Natural killer cell treated with Interleukin-12 subunit alpha and Interleukin-12 subunit beta and Interleukin-15 and Interleukin-18, amount 100 ng/mL, for 72 hours (primary cell): ENCODE measurements around the gene PAEP. TPM values are rescaled to one million over a fixed set of nuclear protein-coding genes. Genes with fewer than 3 reads are reported as not detected.

Source experiments
- ATAC-seq, 2 donors: fragments of 150-1000 bp; cut with Tn5 transposase in 1 of 2; sonication (Bioruptor Pico), chemical (Tn5 transposase) in 1 of 2; 2 replicates each; pipeline ENCODE4 v1.10.0; 2021
- DNase-seq: peaks from one replicate; pipeline ENCODE4 v3.0.0; 2022; ENCODE audit warnings: low spot score
- H3K27ac Mint-ChIP-seq, 2 donors: 1 replicate in 1 of 2; 2 replicates in 1 of 2; pipeline ENCODE4 v1.8.0; 2022; ENCODE audit warnings: mixed read lengths in 2 of 2, mild to moderate bottlenecking in 1 of 2, moderate library complexity in 1 of 2
- H3K27me3 Mint-ChIP-seq, 2 donors: 1 replicate in 1 of 2; 2 replicates in 1 of 2; pipeline ENCODE4 v1.8.0; 2022; ENCODE audit warnings: mixed read lengths in 2 of 2
- H3K36me3 Mint-ChIP-seq: one replicate; pipeline ENCODE4 v1.8.0; 2022; ENCODE audit warnings: mixed read lengths
- H3K4me1 Mint-ChIP-seq, 2 donors: 1 replicate in 1 of 2; 2 replicates in 1 of 2; pipeline ENCODE4 v1.8.0; 2022; ENCODE audit warnings: low read depth in 2 of 2, mixed read lengths in 2 of 2, mild to moderate bottlenecking in 1 of 2
- H3K4me3 Mint-ChIP-seq: one replicate; pipeline ENCODE4 v1.8.0; 2022; ENCODE audit warnings: mixed read lengths
- H3K9me3 Mint-ChIP-seq: 2 replicates; pipeline ENCODE4 v1.8.0; 2022; ENCODE audit warnings: mixed read lengths
- total RNA-seq, 2 donors: library from RNA; stranded (reverse); gene quantifications; one replicate each; pipeline ENCODE4 v1.2.3, GENCODE V29; 2022

The PAEP gene
- total RNA-seq, 2 donors from 2014 or later: not detected

- DNase-seq (no peak), ATAC-seq (no peak)
- Mint-ChIP-seq H3K9me3 (no peaks in the 10 kb centered on the region), H3K27me3 (no peaks in the 10 kb centered on the region), H3K27ac (no peak overlapping the region), H3K4me3 (no peak overlapping the region), H3K36me3 (no peaks in the 10 kb centered on the region), H3K4me1 (no peaks in the 10 kb centered on the region)
Measured at GRCh38 chr9:135550344-135550918, 11.1 kb upstream of the PAEP start.

- no peak overlapping the region for H3K27ac Mint-ChIP-seq
- no peak overlapping the region for H3K4me3 Mint-ChIP-seq
- ATAC-seq (no peak), DNase-seq (no peak)
- H3K36me3 Mint-ChIP-seq: no peaks in the 10 kb centered on the region
- no peaks in the 10 kb centered on the region for H3K27me3 Mint-ChIP-seq
- H3K4me1 Mint-ChIP-seq: no peaks in the 10 kb centered on the region
- H3K9me3 Mint-ChIP-seq: no peaks in the 10 kb centered on the region
Measured at GRCh38 chr9:135551031-135551430, 10.5 kb upstream of the PAEP start.

- H3K9me3 Mint-ChIP-seq: no peaks in the 10 kb centered on the region
- no peak overlapping the region for H3K27ac Mint-ChIP-seq
- H3K4me3 Mint-ChIP-seq: no peak overlapping the region
- no peak for DNase-seq
- ATAC-seq: no peak
- H3K27me3 Mint-ChIP-seq: no peaks in the 10 kb centered on the region
- no peaks in the 10 kb centered on the region for H3K4me1 Mint-ChIP-seq
- no peaks in the 10 kb centered on the region for H3K36me3 Mint-ChIP-seq
Measured at GRCh38 chr9:135551456-135551855, 10.1 kb upstream of the PAEP start.

- H3K27me3 Mint-ChIP-seq: no peaks in the 10 kb centered on the region
- H3K9me3 Mint-ChIP-seq: no peaks in the 10 kb centered on the region
- no peak overlapping the region for H3K27ac Mint-ChIP-seq
- no peaks in the 10 kb centered on the region for H3K36me3 Mint-ChIP-seq
- no peak for ATAC-seq
- H3K4me1 Mint-ChIP-seq: no peaks in the 10 kb centered on the region
- no peak overlapping the region for H3K4me3 Mint-ChIP-seq
- no peak for DNase-seq
Measured at GRCh38 chr9:135552021-135552697, 9.4 kb upstream of the PAEP start.

- Mint-ChIP-seq H3K27me3 (no peaks in the 10 kb centered on the region), H3K9me3 (no peaks in the 10 kb centered on the region), H3K27ac (no peak overlapping the region), H3K4me1 (no peaks in the 10 kb centered on the region), H3K36me3 (no peaks in the 10 kb centered on the region), H3K4me3 (no peak overlapping the region)
- no peak for DNase-seq
- no peak for ATAC-seq
Measured at GRCh38 chr9:135552698-135553171, 8.8 kb upstream of the PAEP start.

- peaks cover 5 to 7% of the 10 kb centered on the region in 2 donors for H3K27me3 Mint-ChIP-seq
- no peaks in the 10 kb centered on the region for H3K4me1 Mint-ChIP-seq
- no peaks in the 10 kb centered on the region for H3K36me3 Mint-ChIP-seq
- DNase-seq: no peak
- H3K9me3 Mint-ChIP-seq: no peaks in the 10 kb centered on the region
- no peak overlapping the region for H3K27ac Mint-ChIP-seq
- no peak overlapping the region for H3K4me3 Mint-ChIP-seq
- ATAC-seq: no peak
Measured at GRCh38 chr9:135554718-135555117, 6.8 kb upstream of the PAEP start.

- no peak overlapping the region for H3K27ac Mint-ChIP-seq
- H3K36me3 Mint-ChIP-seq: no peaks in the 10 kb centered on the region
- no peaks in the 10 kb centered on the region for H3K4me1 Mint-ChIP-seq
- ATAC-seq (no peak), DNase-seq (no peak)
- H3K9me3 Mint-ChIP-seq: no peaks in the 10 kb centered on the region
- no peak overlapping the region for H3K4me3 Mint-ChIP-seq
- H3K27me3 Mint-ChIP-seq: peaks cover 5 to 7% of the 10 kb centered on the region in 2 donors
Measured at GRCh38 chr9:135555203-135555602, 6.4 kb upstream of the PAEP start.

- H3K36me3 Mint-ChIP-seq: no peaks in the 10 kb centered on the region
- H3K27ac Mint-ChIP-seq: no peak overlapping the region
- no peaks in the 10 kb centered on the region for H3K4me1 Mint-ChIP-seq
- no peaks in the 10 kb centered on the region for H3K9me3 Mint-ChIP-seq
- DNase-seq (no peak), ATAC-seq (no peak)
- H3K4me3 Mint-ChIP-seq: no peak overlapping the region
- H3K27me3 Mint-ChIP-seq: peaks cover 5 to 7% of the 10 kb centered on the region in 2 donors
Measured at GRCh38 chr9:135555910-135556309, 5.6 kb upstream of the PAEP start.

- Mint-ChIP-seq H3K27ac (no peak overlapping the region), H3K36me3 (no peaks in the 10 kb centered on the region), H3K4me3 (no peak overlapping the region), H3K9me3 (no peaks in the 10 kb centered on the region), H3K4me1 (no peaks in the 10 kb centered on the region), H3K27me3 (peaks cover 10 to 12% of the 10 kb centered on the region in 2 donors)
- ATAC-seq (no peak), DNase-seq (no peak)
Measured at GRCh38 chr9:135559606-135560005, 1.9 kb upstream of the PAEP start.

- Mint-ChIP-seq H3K27ac (no peak overlapping the region), H3K36me3 (no peaks in the 10 kb centered on the region), H3K4me3 (no peak overlapping the region), H3K4me1 (no peaks in the 10 kb centered on the region), H3K9me3 (no peaks in the 10 kb centered on the region), H3K27me3 (peaks cover 10 to 22% of the 10 kb centered on the region in 2 donors)
- ATAC-seq (no peak), DNase-seq (no peak)
Measured at GRCh38 chr9:135562235-135562745, 734 bp downstream of the PAEP start.

GRCh38 chr9:135563039-135563476 is 1.5 kb downstream of the PAEP start:
- H3K27me3 Mint-ChIP-seq: peaks cover 10 to 21% of the 10 kb centered on the region in 2 donors
- H3K9me3 Mint-ChIP-seq: no peaks in the 10 kb centered on the region
- ATAC-seq (peak in 1 of 2 donors; percentile 22), DNase-seq (no peak)
- no peaks in the 10 kb centered on the region for H3K36me3 Mint-ChIP-seq
- H3K4me3 Mint-ChIP-seq: no peak overlapping the region
- H3K4me1 Mint-ChIP-seq: no peaks in the 10 kb centered on the region
- no peak overlapping the region for H3K27ac Mint-ChIP-seq

- H3K4me1 Mint-ChIP-seq: no peaks in the 10 kb centered on the region
Measured at GRCh38 chr9:135563858-135564257, 2.3 kb downstream of the PAEP start.

GRCh38 chr9:135565141-135565628 is 3.6 kb downstream of the PAEP start:
- Mint-ChIP-seq H3K27ac (no peak overlapping the region), H3K4me1 (no peaks in the 10 kb centered on the region), H3K9me3 (no peaks in the 10 kb centered on the region), H3K4me3 (no peak overlapping the region), H3K27me3 (peaks cover 11 to 27% of the 10 kb centered on the region in 2 donors), H3K36me3 (no peaks in the 10 kb centered on the region)
- peak in 1 of 2 donors; percentile 15 for ATAC-seq
- no peak for DNase-seq

More at GRCh38 chr9:135563858-135564257, 2.3 kb downstream of the PAEP start:
- DNase-seq (no peak), ATAC-seq (no peak)
- no peaks in the 10 kb centered on the region for H3K36me3 Mint-ChIP-seq
- H3K9me3 Mint-ChIP-seq: no peaks in the 10 kb centered on the region
- peaks cover 5 to 17% of the 10 kb centered on the region in 2 donors for H3K27me3 Mint-ChIP-seq
- H3K4me3 Mint-ChIP-seq: no peak overlapping the region
- H3K27ac Mint-ChIP-seq: no peak overlapping the region

GRCh38 chr9:135565636-135566035 is 4.1 kb downstream of the PAEP start:
- no peak overlapping the region for H3K27ac Mint-ChIP-seq

More at GRCh38 chr9:135565636-135566035, 4.1 kb downstream of the PAEP start:
- Mint-ChIP-seq H3K36me3 (no peaks in the 10 kb centered on the region), H3K4me3 (no peak overlapping the region), H3K4me1 (no peaks in the 10 kb centered on the region), H3K27me3 (peaks cover 11 to 27% of the 10 kb centered on the region in 2 donors), H3K9me3 (no peaks in the 10 kb centered on the region)
- DNase-seq: no peak
- ATAC-seq: no peak
